Left lung (tissue), 10 donors: ENCODE measurements around the gene SH3GLB2. TPM values are rescaled to one million over a fixed set of nuclear protein-coding genes. Genes with fewer than 3 reads are reported as not detected.

Experiments used
- ATAC-seq: fragments of 200-7000 bp; cut with Tn5 transposase; one replicate; pipeline ENCODE4 v1.9.1; 2020; ENCODE audit warnings: moderate library complexity
- DNase-seq, 4 donors: peaks; one replicate each; pipeline ENCODE4 v3.0.0-alpha.2; 2013 to 2020
- H3K27ac ChIP-seq, 2 donors: fragments of 200-600 bp; sonication (generic) in 1 of 2; one replicate each; pipeline versions ENCODE4 v1.5.0 to v1.8.0; 2020 to 2021
- H3K27me3 ChIP-seq, 2 donors: fragments of 200-600 bp; sonication (generic) in 1 of 2; one replicate each; pipeline versions ENCODE4 v1.5.0 to v1.8.0; 2020 to 2021
- H3K36me3 ChIP-seq, 2 donors: fragments of 200-600 bp; sonication (generic) in 1 of 2; one replicate each; pipeline versions ENCODE4 v1.5.0 to v1.8.0; 2020 to 2021
- H3K4me1 ChIP-seq, 2 donors: fragments of 200-600 bp; one replicate each; pipeline ENCODE4 v1.8.0; 2021
- H3K4me3 ChIP-seq, 2 donors: fragments of 200-600 bp; sonication (generic) in 1 of 2; one replicate each; pipeline versions ENCODE4 v1.5.0 to v1.8.0; 2020 to 2021; ENCODE audit warnings: mild to moderate bottlenecking in 1 of 2
- H3K9me3 ChIP-seq, 2 donors: fragments of 200-600 bp; sonication (generic) in 1 of 2; one replicate each; pipeline versions ENCODE4 v1.5.0 to v1.8.0; 2020 to 2021
- intact Hi-C, 2 donors: fragments of 100-400 bp; cut with DNase I; formaldehyde crosslinking; loops; one replicate each; pipeline versions ENCODE4 v1.11.2 to v1.14.2; 2022
- polyA plus RNA-seq, 6 donors: library from polyadenylated mRNA; unstranded; fragments of 120-200 nt; gene quantifications; one replicate each; pipeline ENCODE4 v1.2.1, GENCODE V29; 2013; ENCODE audit not compliant: insufficient read length in 6 of 6
- total RNA-seq, 2 donors: library from RNA; stranded (reverse); fragmentation: NEBNext Ultra II Directional; extraction: Animal tissue kit (Norgen Biotek cat#: 25700); gene quantifications; one replicate each; pipeline ENCODE4 v1.2.1, GENCODE V29; 2021
- TF ChIP-seq, protein P1 (sequence below), 2 donors: fragments of 200-600 bp; sonication (generic) in 1 of 2; IDR thresholded peaks; one replicate each; pipeline versions ENCODE4 v1.5.0 to v1.8.0; 2021; ENCODE audit warnings: antibody characterized with exemption in 2 of 2
- donor health status: DM: no; HTN: yes; CAD: no.
- donor health status: DM: no; HTN: no; CAD: no.

SH3GLB2 gene
- total and polyA plus RNA-seq, 8 donors, result 58.9 to 79.0 (median 65.0) TPM

DNA sequence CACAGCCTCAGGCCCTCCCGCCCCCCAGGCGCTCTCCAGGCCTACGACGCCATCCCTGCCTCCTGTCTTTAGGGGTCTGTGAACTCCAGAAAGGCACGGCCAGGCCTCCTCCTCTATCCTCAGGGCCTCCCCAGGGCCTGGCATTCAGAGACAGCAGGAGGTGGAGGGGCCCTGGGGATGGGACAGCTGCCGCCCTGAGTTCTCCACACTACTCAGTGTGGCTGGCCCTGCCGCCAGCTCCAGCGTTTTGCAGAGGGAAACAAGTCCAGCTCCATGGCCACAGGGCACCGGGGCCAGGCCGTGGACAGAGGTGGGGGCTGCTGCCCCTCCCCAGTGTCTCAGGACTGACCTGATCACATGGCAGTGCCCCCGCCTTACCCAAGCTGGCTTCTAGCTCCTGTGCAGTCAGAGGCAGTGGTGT, 16.4 kb downstream of the SH3GLB2 start:
- H3K9me3 ChIP-seq, result no peaks in the 10 kb centered on the region
- no peak for ATAC-seq
- no peak overlapping the region for H3K27ac ChIP-seq
- TF ChIP-seq, protein P1, sequence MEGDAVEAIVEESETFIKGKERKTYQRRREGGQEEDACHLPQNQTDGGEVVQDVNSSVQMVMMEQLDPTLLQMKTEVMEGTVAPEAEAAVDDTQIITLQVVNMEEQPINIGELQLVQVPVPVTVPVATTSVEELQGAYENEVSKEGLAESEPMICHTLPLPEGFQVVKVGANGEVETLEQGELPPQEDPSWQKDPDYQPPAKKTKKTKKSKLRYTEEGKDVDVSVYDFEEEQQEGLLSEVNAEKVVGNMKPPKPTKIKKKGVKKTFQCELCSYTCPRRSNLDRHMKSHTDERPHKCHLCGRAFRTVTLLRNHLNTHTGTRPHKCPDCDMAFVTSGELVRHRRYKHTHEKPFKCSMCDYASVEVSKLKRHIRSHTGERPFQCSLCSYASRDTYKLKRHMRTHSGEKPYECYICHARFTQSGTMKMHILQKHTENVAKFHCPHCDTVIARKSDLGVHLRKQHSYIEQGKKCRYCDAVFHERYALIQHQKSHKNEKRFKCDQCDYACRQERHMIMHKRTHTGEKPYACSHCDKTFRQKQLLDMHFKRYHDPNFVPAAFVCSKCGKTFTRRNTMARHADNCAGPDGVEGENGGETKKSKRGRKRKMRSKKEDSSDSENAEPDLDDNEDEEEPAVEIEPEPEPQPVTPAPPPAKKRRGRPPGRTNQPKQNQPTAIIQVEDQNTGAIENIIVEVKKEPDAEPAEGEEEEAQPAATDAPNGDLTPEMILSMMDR (IDR thresholded peaks at IDR 0.05), result no peak
- no peaks in the 10 kb centered on the region for H3K27me3 ChIP-seq
- H3K4me1 ChIP-seq, result no peaks in the 10 kb centered on the region
- intact Hi-C loops, result no loop called here
- H3K36me3 ChIP-seq, result peaks cover 0 to 89% of the 10 kb centered on the region in 2 donors
- peak in 1 of 4 donors; percentile 61 for DNase-seq
- no peak overlapping the region for H3K4me3 ChIP-seq

DNA sequence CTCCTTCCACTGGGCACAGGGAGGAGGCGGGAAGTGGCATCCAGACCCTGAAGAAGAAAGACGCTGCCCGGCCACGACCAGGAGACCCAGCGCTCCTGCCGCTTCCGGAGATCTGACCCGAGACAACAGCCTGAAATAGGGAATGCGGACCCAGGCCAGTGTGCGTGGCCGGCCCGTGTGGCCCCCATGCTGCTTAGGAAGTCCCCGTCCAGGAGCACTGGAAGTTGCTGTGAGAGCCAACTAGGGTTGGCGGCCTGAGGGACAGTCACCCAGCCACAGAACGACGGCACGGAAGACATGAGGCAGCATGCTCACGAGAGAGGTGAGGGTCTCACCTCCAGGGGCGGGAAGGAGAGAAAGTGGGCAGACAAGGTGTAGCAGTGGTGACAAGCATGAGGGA, 17.0 kb downstream of the SH3GLB2 start:
- Histone ChIP-seq H3K4me3 (no peak overlapping the region), H3K27ac (no peak overlapping the region), H3K9me3 (no peaks in the 10 kb centered on the region), H3K36me3 (peaks cover 0 to 95% of the 10 kb centered on the region in 2 donors), H3K27me3 (no peaks in the 10 kb centered on the region), H3K4me1 (no peaks in the 10 kb centered on the region)
- ATAC-seq, result no peak
- TF ChIP-seq, protein P1 (IDR thresholded peaks at IDR 0.05), result no peak
- peak in 1 of 4 donors; percentile 64 for DNase-seq
- intact Hi-C loops, result no loop called here

DNA sequence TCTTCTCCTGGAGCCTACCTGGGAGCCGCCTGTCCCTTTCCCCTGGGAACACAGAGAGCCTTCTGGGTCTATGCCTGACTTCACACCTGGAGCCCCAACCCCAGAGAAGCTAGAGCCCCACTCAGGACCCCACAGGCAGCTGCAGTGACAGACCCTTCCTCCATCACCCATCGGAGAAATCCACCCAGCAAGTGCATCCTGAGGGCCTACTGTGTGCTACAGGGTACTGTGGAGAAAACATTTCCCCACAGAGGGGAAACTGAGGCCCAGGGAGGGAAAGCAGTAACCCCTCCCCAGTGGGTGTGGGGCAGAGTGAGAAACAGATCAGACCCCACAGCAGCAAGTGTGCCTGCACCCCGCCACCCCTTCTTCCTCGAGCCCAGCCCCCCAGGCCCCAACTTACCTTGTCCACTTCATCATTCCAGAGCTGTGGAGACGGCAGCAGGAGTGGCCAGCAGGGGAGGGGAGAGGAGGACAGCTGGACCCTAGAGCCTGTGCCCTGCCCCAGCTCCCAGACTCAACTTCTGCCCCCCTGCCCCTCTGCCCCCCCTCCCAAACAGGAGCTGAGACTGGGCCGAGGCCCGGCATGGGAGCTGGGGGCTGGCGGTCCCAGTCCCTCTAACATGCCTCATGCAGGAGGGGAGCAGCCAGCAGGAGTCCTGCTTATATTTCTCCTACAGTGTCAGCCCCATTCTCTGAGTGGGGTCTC, 17.7 kb downstream of the SH3GLB2 start:
- intact Hi-C loops, result no loop called here
- DNase-seq (peak in 1 of 4 donors; percentile 62), ATAC-seq (no peak)
- Histone ChIP-seq H3K36me3 (peaks cover 0 to 99% of the 10 kb centered on the region in 2 donors), H3K4me1 (no peaks in the 10 kb centered on the region), H3K27ac (no peak overlapping the region), H3K4me3 (no peak overlapping the region), H3K27me3 (no peaks in the 10 kb centered on the region), H3K9me3 (no peaks in the 10 kb centered on the region)
- TF ChIP-seq, protein P1 (IDR thresholded peaks at IDR 0.05), result no peak

DNA sequence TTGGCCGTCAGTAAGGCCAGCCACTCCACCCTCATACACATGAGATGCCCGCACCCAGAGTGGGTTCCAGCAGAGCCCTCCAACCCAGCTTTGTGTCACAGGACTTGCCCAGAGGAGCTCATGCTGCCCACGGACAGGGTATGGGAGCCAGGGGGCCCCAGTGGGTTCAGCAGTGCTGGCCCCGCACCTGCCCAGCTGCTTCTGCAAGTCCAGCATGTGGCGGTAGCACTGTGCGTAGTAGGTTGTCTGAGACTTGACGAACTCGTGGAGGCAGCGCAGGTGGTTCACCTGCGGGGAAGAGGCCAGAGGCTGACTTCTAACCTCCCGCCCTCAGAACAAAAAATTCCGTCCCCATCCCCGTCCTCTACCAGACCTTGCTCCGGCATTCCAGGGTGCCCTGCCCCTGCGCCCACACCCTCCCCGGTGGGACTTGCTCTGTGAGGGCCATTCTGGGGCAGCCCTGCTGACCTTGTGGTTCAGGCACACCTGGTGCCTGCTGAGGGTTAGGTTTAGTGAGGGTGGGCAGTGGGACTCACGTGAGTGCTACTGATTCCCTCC, 18.5 kb downstream of the SH3GLB2 start:
- H3K36me3 ChIP-seq, result peaks cover 0 to 99% of the 10 kb centered on the region in 2 donors
- H3K27me3 ChIP-seq, result no peaks in the 10 kb centered on the region
- H3K27ac ChIP-seq, result no peak overlapping the region
- no peaks in the 10 kb centered on the region for H3K4me1 ChIP-seq
- H3K9me3 ChIP-seq, result no peaks in the 10 kb centered on the region
- intact Hi-C loops, result no loop called here
- H3K4me3 ChIP-seq, result no peak overlapping the region
- DNase-seq (peak in 1 of 4 donors; percentile 66), ATAC-seq (no peak)
- TF ChIP-seq, protein P1 (IDR thresholded peaks at IDR 0.05), result no peak

DNA sequence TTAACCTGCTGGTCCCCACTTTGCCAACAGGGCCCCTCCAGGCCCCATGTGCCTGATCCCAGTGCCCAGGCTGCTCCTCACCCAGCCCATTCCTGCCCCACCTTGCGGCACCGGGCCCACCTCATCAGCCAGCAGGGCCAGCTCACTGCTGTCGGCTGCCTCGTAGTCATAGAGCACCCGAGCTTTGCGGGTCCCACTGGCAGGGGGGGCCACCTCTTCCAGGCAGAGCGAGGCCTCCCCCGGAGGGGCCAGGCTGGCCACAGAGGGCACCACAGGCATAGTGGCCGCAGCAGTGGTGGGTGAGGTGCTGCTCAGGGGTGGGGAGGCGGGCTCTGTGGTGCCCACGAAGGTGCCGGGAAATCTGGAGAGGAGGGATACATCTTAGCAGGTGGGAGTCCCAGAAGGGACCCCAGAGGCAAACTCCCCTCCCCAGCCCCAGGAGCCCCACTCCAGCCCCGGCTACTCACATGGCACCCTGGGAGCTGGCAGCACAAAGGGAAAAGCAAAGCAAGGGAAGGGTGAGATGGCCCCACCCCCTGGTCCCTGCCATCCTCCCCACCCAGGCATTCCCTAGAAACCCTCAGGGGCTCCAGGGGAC, 19.0 kb downstream of the SH3GLB2 start:
- intact Hi-C loops, result no loop called here
- no peak overlapping the region for H3K4me3 ChIP-seq
- no peaks in the 10 kb centered on the region for H3K9me3 ChIP-seq
- H3K36me3 ChIP-seq, result peaks cover 0 to 99% of the 10 kb centered on the region in 2 donors
- peak in 1 of 4 donors; percentile 58 for DNase-seq
- no peak overlapping the region for H3K27ac ChIP-seq
- no peak for ATAC-seq
- no peaks in the 10 kb centered on the region for H3K4me1 ChIP-seq
- TF ChIP-seq, protein P1 (IDR thresholded peaks at IDR 0.05), result no peak
- no peaks in the 10 kb centered on the region for H3K27me3 ChIP-seq
